ENCODE data around the gene MLEC. TPM values are rescaled to one million over a fixed set of nuclear protein-coding genes. Genes with fewer than 3 reads are reported as not detected.
A peak's percentile ranks its signal among the peaks of the same experiment; 100 is the strongest.

Gene MLEC
- total RNA-seq, 6 donors from 2014 or later: 29.3 to 125 (median 71.2) TPM

DNA sequence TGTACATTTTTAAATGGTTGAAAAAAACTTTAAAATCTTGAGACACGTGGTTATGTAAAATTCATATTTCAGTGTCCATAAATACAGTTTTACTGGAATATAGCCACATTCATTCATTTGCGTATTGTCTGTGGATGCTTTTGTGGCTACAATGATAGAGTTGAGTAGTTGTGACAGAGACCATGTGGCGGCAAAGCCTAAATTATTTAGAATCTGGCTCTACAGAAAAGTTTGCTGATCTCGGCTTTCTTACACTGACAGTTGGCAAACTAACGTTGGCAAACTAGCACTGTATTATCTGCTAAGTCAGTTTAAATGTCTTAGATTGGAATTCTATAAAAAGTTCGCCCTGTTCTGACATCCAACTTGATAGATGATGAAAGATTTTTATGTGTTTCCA is 25.7 kb downstream of the MLEC start:
- Histone ChIP-seq H3K27ac (no peak overlapping the region), H3K4me1 (peaks cover 16 to 29% (median 26%) of the 10 kb centered on the region in 4 donors), H3K4me3 (no peak overlapping the region), H3K27me3 (no peaks in the 10 kb centered on the region), H3K9me3 (no peaks in the 10 kb centered on the region), H3K36me3 (peaks cover 0 to 40% (median 31%) of the 10 kb centered on the region in 4 donors)
- TF ChIP-seq, protein P1, sequence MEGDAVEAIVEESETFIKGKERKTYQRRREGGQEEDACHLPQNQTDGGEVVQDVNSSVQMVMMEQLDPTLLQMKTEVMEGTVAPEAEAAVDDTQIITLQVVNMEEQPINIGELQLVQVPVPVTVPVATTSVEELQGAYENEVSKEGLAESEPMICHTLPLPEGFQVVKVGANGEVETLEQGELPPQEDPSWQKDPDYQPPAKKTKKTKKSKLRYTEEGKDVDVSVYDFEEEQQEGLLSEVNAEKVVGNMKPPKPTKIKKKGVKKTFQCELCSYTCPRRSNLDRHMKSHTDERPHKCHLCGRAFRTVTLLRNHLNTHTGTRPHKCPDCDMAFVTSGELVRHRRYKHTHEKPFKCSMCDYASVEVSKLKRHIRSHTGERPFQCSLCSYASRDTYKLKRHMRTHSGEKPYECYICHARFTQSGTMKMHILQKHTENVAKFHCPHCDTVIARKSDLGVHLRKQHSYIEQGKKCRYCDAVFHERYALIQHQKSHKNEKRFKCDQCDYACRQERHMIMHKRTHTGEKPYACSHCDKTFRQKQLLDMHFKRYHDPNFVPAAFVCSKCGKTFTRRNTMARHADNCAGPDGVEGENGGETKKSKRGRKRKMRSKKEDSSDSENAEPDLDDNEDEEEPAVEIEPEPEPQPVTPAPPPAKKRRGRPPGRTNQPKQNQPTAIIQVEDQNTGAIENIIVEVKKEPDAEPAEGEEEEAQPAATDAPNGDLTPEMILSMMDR (IDR thresholded peaks at IDR 0.05): no peak
- TF ChIP-seq POLR2AphosphoS5 (IDR thresholded peaks at IDR 0.05): no peak
- TF ChIP-seq EP300 (IDR thresholded peaks at IDR 0.05): no peak
- TF ChIP-seq POLR2A (IDR thresholded peaks at IDR 0.05): no peak
- WGBS, 2 donors: 76 to 78% methylated on average over 6 of the region's 6 CpGs
- ATAC-seq (ENCODE audit: low FRiP score in 2 of 2): no peak
- DNase-seq: no peak

DNA sequence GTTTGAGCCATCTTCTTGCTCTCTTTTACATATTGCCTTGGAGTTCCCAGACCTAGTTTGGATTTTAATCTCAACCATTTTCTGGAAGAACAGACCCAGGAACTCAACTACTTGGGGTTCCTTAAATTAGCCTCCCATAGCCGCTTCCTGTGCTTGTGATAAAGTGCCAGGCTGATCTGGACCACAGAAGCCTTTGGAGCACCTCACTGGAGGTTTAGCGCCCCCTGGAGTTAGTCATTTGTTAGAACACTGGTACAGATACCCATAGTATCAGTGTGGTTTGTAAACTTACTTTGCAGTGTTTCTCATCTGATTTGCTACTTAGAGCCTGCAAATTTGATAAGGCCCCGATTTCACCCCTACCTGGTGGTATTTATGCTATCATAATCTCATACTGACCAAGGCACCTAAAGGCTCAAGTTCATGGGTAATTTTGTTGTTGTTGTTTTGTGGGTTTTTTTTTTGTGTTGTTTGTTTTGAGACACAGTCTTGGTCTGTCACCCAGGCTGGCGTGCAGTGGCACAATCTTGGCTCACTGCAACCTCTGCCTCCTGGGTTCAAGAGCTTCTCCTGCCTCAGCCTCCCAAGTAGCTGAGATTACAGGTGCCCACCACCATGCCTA is 27.0 kb downstream of the MLEC start:
- TF ChIP-seq, protein P1 (IDR thresholded peaks at IDR 0.05): peak; percentile 68 to 84 (median 76)
- TF ChIP-seq POLR2AphosphoS5 (IDR thresholded peaks at IDR 0.05): no peak
- ATAC-seq (ENCODE audit: low FRiP score in 2 of 2) (peak; percentile 78 to 80), DNase-seq (peak in 1 of 2 donors; percentile 81)

DNA sequence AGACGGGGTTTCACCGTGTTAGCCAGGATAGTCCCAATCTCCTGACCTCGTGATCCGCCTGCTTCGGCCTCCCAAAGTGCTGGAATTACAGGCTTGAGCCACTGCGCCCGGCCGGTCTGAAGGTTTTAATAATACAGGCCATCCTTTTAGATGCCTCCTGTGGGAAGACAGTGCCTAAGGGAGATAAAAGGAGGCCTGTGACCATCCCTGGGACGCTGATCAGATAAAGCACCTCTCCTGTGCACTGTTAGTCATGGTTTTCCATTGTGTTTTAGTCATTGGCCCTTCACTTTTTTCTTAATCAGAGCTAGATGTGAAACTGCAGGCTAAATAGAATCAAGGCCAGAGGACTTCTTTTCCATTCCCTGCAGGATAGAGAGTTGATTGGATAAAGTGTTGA is 31.1 kb downstream of the MLEC start:
- no peak for ATAC-seq (ENCODE audit: low FRiP score in 2 of 2)
- Histone ChIP-seq H3K27me3 (no peaks in the 10 kb centered on the region), H3K4me3 (no peak overlapping the region), H3K36me3 (peaks cover 3 to 93% (median 67%) of the 10 kb centered on the region in 4 donors), H3K9me3 (no peaks in the 10 kb centered on the region), H3K27ac (no peak overlapping the region), H3K4me1 (peaks cover 4 to 30% (median 17%) of the 10 kb centered on the region in 4 donors)
- no peak for DNase-seq
- WGBS, 2 donors: 93 to 97% methylated on average over 9 of the region's 9 CpGs
- TF ChIP-seq EP300 (IDR thresholded peaks at IDR 0.05) (no peak), POLR2A (IDR thresholded peaks at IDR 0.05) (no peak), POLR2AphosphoS5 (IDR thresholded peaks at IDR 0.05) (no peak)
- TF ChIP-seq, protein P1 (IDR thresholded peaks at IDR 0.05): no peak

More for the DNA sequence above, 27.0 kb downstream of the MLEC start:
- Histone ChIP-seq H3K4me1 (peaks cover 16 to 29% (median 25%) of the 10 kb centered on the region in 4 donors), H3K9me3 (no peaks in the 10 kb centered on the region), H3K27me3 (no peaks in the 10 kb centered on the region), H3K4me3 (no peak overlapping the region), H3K27ac (peak overlapping the region in 1 of 4 donors; percentile 10), H3K36me3 (peaks cover 0 to 54% (median 43%) of the 10 kb centered on the region in 4 donors)
- 18 to 21% methylated on average over 4 of the region's 4 CpGs for WGBS, 2 donors

DNA sequence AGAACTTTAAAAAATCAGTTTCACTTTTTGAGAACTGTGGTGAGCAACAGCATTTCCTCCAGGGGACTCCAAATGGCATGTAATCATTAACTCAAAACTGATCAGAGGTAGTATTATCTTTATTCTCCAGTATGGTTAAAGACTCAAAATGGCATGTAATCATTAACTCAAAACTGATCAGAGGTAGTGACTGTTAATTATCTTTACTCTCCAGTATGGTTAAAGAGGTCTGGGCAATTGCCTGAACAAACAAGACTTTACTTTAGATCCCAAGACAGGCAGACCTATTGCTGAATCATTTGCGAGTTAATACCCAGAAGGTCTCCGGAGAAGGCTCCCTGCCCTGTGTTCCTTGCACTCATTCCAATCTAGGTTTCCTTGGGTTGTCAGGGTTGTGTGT is 32.1 kb downstream of the MLEC start:
- 68 to 80% methylated on average over 2 of the region's 2 CpGs for WGBS, 2 donors
- DNase-seq (no peak), ATAC-seq (ENCODE audit: low FRiP score in 2 of 2) (no peak)
- no peak overlapping the region for H3K4me3 ChIP-seq
- peaks cover 3 to 92% (median 66%) of the 10 kb centered on the region in 4 donors for H3K36me3 ChIP-seq
- H3K27me3 ChIP-seq: no peaks in the 10 kb centered on the region
- H3K9me3 ChIP-seq: no peaks in the 10 kb centered on the region
- H3K4me1 ChIP-seq: peaks cover 0 to 25% (median 11%) of the 10 kb centered on the region in 4 donors
- TF ChIP-seq POLR2A (IDR thresholded peaks at IDR 0.05) (no peak), POLR2AphosphoS5 (IDR thresholded peaks at IDR 0.05) (no peak), EP300 (IDR thresholded peaks at IDR 0.05) (no peak)
- TF ChIP-seq, protein P1 (IDR thresholded peaks at IDR 0.05): no peak
- H3K27ac ChIP-seq: no peak overlapping the region
